Measurements from ENCODE around the gene HDAC8.
"Not testable (repeated sequence)": the region's sequence is repeated elsewhere in the genome, so short reads cannot be mapped to it uniquely, and the experiment has no call there.

Gene HDAC8

DNA sequence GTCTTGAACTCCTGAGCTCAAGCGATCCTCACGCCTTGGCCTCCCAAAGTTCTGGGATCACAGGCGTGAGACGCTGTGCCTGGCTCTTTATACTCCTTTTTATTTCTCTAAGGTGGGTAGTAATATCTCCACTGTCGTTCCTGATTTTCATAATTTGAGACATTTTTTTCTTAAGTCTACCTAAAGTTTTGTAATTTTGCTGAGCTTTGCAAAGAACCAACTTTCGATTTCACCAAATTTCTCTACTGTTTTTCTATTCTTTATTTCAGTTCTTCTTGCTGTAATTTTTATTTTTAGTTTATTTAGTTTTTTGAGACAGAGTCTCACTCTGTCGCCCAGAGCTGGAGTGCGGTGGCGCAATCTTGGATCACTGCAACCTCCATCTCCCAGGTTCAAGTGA, 196.5 kb downstream of the HDAC8 start:
- DNase-seq (ENCODE audit: low read depth in 2 of 2): no peak

DNA sequence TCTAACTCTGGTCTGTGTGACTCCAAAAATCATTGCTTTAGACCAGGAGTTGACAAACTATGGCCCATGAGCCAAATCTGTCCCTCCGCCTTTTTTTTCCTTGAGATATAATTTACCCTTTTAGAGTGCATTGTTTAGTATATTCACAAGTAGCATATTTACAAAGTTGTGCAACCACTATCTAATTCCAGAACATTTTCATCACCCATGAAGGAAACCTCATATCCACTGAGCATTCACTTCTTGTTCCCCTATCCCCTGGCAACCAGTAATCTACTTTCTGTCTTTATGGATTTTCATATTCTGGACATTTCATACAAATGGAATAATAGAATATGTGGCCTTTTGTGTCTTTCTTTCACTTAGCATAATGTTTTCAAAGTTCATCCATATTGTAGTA, 199.5 kb downstream of the HDAC8 start:
- DNase-seq (ENCODE audit: low read depth in 2 of 2): no peak

DNA sequence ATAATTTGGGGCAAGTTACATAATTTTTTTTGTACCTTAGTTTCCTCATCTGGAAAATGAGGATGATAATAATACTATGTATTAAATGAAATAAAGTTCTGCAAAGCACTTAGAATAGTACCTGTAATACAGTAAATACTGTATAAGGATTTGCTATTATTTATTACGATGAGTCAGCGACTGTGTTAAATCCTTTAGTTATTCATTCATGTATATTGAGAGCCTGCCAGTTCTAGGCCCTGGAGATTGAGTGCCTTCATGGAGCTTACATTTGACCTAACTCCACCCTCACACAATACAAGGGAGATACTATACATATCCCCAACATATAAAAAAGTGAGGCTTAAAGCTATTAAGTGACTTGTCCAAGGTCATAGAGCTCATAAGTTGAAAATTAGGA, 199.9 kb downstream of the HDAC8 start:
- no peak for DNase-seq (ENCODE audit: low read depth in 2 of 2)

DNA sequence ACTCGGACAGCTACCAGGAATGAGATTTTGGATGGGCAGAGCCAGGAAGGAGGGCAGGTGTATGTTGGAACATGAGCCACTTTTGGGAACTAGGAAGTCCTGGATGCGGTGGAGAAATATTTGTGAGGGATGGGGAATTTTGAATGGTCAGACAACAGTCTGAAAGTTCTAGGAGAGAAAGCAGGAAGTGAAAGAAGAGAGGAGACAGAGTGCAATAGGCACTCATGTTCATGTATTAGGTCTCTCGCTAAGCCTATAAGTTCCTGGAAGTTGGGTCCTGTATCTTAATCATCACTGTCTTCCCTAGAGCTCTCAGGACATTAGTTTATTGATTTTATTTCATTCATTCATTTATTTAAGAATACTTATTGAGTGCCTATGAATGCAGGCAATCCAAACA, 201.2 kb downstream of the HDAC8 start:
- DNase-seq (ENCODE audit: low read depth in 2 of 2): no peak

DNA sequence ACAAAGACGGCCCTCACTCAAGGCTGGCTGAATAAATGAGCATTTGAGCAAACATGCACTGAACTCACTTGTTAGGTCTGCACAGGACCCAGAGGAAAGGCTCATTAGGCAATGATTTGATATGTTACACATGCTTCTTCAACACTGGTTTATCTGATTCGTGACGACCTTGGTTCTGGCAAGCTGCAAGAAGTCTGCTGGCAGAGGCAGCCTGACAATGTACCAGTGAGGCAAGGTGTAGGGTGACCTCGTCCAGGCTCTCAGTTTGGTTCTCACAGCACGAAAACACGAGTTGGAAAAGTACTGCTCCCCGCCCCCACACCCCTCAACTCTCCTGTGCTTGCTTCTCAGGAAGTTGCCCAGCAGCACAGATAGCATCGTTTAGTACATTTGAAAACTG, 203.8 kb downstream of the HDAC8 start:
- no peak for DNase-seq (ENCODE audit: low read depth in 2 of 2)

DNA sequence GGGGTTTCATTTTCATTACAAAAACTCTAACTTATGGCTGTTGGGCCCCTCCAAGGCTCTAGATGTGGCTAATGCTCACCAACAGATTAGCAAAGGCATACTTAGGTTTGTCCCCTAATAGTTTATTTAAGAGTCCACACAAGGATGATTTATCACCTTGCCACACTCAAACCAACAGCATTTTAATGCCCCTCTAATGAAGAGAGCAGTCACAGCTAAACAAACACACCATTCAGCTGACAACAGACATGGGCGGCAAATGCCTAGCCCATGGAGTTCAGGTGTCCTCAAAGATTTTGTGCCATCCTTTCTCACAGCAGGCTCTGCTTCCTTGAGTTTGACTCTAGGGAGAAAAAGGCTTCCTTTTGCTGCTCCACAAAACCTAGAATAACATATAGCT, 205.1 kb downstream of the HDAC8 start:
- DNase-seq (ENCODE audit: low read depth in 2 of 2): no peak

DNA sequence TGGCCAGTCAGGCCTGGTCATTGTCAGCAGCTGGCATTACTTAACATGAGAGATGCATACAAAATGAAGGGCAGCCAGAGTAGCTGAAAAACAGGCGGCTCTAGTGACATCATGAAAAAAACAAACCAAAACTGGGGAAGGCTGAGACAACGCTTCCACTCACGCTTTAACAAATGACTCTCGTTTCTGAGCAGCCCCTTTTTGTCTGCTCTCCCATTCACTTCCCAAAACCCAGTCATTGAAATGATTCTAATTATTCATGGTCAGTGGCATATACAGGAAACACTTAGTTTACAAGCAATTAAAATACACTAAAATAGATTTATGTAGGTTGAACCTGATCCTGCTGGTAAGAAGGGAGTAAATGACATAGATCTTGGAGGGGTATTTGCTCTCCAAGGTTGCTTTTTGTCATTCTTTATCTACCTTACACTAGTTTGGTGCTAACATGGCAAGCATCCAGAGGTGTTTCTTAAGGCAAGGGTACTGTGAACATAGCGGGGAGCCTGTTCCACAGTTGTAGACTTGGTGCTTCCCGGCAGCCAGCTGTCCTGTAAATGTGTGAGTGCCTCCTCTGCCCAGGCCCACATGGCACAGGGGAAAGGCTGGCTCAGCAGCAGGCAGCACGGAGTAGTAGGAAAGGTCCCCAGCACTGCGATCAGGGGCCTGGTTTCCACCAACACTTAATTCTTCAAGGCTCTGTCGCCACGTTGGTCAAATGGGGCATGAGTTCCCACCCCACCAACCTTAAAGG, 205.8 kb downstream of the HDAC8 start:
- no peak for DNase-seq (ENCODE audit: low read depth in 2 of 2)

DNA sequence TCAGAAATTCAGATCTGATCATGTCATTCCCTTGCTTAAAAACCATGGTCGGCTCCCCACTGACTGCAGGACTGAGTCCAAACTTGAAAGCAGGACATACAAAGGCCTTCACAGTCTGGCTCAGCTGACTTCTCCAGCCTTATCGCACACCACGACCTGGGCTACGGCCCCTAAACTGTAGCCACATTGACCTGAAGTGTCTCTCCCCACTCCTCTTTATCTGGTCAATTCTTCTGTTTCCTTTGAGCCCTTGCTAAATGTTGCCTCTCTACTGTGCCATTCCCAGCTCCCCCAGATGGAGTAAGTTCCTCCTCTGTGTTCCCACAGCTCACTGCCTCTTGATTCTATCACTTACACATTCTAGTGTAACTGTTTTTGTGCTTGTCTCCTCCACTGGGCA, 206.5 kb downstream of the HDAC8 start:
- DNase-seq (ENCODE audit: low read depth in 2 of 2): no peak

DNA sequence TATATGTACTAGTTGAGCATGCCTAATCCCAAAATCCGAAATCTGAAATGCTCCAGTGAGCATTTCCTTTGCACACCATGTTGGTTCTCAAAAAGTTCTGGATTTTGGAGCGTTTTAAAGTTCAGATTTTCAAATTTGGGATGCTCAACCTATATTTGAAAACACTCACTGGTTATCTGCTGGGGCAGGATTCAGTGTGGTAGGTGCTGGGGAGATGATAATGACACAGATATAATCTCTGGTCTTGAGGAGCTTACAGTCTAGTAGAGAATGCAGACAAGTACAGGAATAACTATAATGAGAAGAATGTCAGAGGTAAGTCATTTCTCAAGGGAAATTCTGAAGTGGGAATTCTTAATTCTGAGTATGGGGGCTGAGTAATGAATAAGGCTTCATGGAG, 207.5 kb downstream of the HDAC8 start:
- no peak for DNase-seq (ENCODE audit: low read depth in 2 of 2)

DNA sequence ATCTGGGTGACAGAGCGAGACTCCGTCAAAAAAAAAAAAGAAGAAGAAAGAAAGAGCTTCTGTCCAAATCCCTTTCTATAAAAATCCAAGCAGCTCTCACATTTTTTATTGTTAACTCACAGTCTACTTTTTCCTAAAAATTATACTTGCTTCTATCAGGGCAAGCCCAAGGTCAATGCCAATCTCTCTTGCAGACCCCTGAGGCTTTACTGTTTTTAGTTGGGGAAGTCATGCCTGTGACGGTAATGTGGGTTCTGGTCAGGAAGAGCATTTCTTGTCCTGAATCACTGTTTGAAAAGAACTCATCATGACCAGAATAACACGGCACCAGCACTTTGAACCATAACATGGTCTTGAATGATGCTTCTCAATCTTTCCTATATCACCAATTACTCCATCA, 212.3 kb downstream of the HDAC8 start:
- DNase-seq (ENCODE audit: low read depth in 2 of 2): no peak

DNA sequence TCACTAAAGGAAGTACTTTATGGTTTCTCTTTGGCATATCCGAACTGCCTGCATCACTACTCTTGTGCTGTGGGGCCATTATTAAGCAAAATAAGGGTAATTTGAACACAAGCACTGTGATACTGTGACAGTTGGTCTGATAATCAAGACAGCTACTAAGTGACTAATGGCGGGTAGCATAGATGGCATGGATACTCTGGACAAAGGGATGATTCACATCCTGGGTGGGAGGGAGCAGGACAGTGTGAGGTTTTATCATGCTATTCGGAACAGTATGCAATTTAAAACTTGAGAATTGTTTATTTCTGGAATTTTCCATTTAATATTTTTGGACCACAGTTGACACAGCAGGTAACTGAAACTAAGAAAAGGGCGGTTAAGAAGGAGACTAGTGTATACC, 214.3 kb downstream of the HDAC8 start:
- no peak for DNase-seq (ENCODE audit: low read depth in 2 of 2)

DNA sequence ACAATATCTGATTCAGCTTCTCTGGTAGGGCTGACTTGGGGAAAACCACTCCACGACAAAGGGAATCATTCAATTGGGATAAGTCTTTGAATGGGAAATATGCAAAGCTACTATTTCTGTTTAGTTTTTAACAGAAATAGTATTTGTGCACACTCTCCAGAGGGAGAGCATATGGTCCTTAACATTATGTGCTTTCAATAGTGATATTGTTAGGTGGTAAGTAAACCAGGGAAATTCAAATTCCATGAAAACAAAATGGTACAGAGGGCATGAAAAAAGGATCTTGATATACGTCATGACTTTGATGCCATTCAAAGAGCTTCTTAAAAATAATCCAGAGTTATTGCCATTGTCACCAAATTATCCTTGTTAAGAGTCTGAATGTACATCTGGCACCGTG, 219.9 kb downstream of the HDAC8 start:
- DNase-seq (ENCODE audit: low read depth in 2 of 2): no peak

DNA sequence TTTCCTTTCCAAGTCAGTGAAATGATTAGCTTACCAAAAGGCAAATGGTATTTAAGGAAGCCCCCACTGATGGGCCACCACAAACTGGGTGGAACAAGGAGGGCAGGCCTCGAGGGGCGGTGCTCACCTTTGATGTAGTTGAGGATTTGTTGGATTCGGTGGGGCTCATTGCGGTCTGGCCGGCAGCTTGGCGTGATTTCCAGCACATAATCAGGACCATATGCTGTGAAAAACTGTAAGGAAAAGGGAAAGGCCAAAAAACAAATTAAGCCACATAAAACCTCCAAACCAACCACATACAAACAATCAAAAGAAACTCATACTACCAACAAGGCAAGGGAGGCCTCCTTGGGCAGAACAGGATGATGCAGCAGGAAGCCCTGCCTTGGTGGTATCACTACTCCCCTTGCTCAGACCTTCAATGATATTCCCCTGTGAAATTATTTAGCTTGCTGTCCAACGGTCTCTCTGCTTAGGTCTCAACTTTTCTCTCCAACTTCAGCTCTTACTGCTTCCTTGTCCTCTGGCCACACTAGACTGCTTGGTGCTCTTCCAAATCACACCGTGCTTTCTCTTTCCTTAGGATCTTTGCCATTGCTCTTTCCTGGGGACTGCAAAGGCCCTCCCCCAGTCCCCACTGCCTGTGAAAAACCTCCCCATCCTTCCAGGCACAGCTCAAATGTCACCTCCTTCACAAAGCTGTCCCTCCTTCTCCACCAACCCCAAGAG, 220.9 kb downstream of the HDAC8 start:
- DNase-seq (ENCODE audit: low read depth in 2 of 2): no peak

DNA sequence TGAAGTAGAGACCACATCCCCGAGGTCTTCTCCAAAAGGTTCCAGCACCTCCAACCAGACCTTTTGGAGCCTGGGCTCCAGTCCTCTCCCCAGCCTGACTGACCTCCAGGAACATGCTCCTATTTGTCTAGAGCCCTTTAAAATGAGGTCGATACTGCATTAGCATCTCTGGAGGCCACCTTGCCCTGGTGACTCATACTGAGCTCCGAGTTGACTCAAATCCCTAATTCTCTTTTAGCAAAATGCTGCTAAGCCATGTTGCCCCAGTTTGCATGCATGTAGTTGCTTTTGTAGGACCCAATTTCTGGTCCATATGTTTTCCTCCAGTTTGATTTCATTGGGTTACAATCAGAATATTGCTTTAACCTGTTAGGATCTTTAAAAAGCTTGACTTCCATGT, 223.5 kb downstream of the HDAC8 start:
- DNase-seq (ENCODE audit: low read depth in 2 of 2): no peak

DNA sequence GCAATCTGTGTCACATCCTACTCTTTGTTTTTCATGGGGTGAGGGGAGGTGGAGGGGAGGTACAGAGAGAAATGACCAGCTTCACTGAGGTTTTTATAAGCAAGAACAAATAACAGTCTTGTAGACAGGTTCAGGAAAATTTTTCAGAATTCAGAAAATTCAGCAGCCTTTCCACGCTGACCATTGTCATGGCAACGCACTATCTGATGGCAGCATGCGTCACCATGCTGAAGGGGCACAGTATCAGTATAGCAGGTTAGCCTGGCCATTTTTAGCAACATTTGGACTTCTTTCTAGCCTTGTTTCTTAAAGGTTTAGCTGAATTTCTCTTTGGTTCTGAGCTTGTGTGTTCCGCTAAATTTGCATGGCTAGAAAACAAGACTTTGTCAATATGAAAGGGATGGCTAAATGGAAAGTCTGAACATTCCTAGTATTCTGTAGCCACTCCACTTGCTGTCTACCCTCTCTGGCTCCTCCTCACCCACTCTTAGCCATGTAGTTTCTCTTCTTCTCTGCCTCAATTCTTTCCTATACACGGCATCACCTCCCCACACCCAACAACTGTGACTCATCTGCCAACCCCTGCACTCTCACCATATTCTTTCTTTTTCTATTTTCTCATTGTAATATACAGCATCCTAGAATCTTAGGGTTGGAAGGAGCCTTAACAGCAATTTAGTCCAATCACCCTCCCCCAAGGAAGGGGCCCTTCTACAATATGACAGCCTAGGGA, 224.2 kb downstream of the HDAC8 start:
- no peak for DNase-seq (ENCODE audit: low read depth in 2 of 2)

DNA sequence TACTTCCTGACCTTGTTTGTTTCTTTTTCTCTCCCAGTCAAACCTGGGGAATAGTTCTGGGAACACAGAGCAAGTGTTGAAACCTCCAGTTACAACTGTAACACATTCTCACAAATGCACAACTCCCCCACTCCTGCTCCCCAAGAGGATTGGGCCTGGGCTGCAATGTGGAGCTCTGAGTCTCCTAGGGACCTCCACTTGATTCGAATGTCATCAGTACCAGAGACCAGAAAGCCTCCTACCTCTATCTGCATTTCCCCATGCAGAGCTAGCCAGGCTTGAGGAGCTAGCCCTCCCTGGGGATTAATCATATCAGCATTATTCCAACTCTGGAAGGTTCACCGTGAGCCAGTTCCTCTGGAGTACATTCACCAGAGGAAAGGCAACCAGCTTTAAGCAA, 225.3 kb downstream of the HDAC8 start:
- DNase-seq (ENCODE audit: low read depth in 2 of 2): no peak

DNA sequence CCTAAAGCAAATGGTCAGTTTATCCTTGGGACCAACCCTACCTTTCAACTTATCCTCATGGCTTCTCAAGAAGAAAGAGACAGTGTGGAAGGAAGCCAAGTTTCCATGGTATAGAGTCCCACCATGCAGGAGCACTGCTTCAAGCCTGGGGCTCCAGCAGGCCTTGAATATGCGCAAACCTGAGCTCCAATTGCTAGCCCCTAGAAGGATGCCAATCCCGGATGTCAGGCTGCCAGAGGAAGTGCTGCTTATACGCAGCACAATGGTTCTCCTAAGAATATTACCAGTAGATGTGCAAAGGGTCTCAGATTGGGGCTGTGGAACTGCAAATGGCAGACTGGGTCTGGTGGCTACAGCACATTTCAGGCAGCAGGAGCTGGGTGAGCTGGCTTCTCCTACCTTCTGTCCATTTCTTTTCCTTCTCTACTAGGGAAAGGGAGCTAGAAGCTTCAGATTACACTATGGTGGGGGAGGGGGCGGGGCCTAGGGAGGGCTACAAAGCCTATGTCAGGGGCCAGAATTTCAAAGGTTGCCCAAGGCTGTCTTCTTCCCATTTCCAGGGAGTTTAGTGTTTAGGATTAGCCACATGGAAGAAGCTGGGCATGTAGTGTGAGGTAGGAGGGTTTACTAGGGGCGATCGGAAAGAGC, 226.2 kb downstream of the HDAC8 start:
- DNase-seq (ENCODE audit: low read depth in 2 of 2): no peak

DNA sequence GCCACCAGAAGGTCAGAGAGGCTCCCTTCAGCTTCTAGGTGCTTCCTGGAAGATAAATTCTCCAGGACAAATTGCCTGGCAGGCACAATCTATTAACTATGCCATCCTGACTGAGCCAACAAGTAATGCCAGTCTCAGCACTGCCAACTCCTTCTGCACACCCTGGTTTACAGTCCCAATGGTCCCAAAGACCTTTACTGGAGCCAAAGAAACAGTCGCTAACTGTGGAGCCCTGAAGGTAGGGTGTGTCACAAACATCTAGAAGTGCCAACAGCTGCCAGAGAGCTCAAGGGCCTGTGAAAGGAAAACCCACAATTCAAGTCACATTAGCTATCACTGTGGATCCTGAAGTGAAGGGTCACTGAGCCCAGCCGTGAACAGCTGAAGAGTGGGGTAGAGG, 232.0 kb downstream of the HDAC8 start:
- DNase-seq (ENCODE audit: low read depth in 2 of 2): no peak

DNA sequence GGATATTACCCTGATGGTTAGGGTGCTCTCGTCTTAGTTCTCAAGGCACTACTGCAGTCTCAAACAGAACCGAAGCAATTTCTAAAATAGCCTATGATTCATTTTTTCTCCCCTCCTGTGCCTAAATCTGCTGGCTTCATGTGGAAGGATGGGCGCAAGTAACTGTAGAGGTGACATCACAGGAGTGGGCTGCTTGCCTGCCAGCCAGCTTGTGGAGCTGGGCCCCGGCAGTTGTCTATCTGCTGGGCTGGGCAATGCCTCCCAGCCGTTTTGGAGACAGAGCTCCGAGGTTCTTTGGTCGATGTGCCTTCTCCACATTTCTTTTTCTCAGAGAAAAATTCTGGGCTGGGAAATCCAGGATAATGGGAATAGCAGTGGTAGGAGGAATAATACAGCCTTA, 232.6 kb downstream of the HDAC8 start:
- DNase-seq (ENCODE audit: low read depth in 2 of 2): no peak

DNA sequence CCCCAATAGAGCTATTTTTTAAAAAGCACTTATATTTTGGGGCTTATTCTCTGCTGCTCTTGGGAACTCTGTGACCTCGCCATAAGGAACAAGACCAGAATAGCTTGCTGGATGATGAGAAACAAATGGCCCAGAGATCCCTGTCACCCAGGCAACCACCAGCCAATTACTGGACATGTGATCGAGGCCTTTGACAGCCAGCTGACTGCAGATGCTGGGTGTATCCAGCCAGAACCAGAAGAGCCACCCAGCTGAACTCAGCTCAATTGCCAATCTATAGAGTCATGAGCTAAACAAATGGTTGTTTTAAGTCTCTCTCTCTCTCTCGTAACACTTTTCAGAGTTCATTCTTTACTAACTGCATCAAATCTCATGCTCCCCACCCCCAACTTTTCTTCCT, 242.5 kb downstream of the HDAC8 start:
- no peak for DNase-seq (ENCODE audit: low read depth in 2 of 2)

DNA sequence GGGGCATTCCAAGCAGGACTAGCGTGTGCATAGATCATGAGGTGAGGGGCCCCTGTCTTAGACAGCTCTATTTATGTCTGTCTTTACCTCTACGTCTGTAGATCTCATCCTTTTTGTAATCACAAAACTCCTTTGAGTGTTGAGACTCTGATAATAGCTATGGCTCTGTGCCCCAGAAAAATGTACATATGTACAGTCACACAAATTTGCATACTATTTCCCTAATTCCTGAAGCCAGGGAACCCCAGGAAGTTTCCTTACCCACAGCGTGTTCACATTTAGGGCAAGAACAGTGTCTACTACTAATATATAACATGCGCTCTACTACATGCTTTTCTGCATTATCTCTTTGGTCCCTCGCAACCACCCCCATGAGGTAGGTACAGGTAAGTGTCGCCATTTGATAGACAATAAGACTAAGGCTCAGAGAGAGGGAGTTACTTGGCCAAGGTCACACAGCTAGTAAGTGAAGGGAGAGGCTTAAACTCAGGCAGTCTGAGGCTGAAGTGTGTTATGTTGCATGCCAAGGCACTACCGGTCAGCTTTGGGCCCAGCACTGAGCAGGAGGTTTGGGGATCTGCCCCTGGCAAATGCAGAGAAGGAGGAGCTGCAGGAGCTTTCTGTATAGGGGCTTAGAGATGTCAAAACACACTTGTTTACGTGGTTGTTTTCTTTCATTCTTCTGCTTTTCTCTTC, 245.9 kb downstream of the HDAC8 start:
- no peak for DNase-seq (ENCODE audit: low read depth in 2 of 2)

DNA sequence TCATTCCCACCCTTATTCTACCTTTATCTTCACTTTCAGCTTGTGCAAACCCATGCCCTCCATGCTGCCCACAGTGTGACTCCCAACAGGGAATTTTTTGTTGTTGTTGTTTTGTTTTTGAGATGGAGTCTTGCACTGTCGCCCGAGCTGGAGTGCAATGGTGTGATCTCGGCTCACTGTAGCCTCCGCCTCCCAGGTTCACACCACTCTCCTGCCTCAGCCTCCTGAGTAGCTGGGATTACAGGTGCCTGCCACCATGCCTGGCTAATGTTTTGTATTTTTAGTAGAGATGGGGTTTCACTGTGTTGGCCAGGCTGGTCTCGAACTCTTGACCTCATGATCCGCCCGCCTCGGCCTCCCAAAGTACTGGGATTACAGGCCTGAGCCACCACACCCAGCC, 253.0 kb downstream of the HDAC8 start:
- DNase-seq (ENCODE audit: low read depth in 2 of 2): not testable (repeated sequence)

Data from stimulated activated CD8-positive, alpha-beta memory T cell treated with anti-CD3 and anti-CD28 coated beads, Interleukin-2, amount 100 ng/mL, for 48 hours (primary cell).